Pancreas (tissue), 10 donors: ENCODE measurements around the gene TMEM174. TPM values are rescaled to one million over a fixed set of nuclear protein-coding genes. Genes with fewer than 3 reads are reported as not detected.

Source experiments
- ATAC-seq, 4 donors: fragments of 200-7000 bp; cut with Tn5 transposase; one replicate each; pipeline versions ENCODE4 v1.8.0 to v1.9.1; 2020; ENCODE audit warnings: mild to moderate bottlenecking in 4 of 4, moderate library complexity in 4 of 4
- DNase-seq, 6 donors: peaks; one replicate each; pipeline ENCODE4 v3.0.0-alpha.2; 2020
- FAIRE-seq: peaks from 2 replicates; lab custom pipeline; 2012; peaks lifted over from hg19 to GRCh38; lab: Jason Lieb, UNC
- H3K27ac ChIP-seq, 4 donors: fragments of 200-600 bp; sonication (generic); 1 replicate in 3 of 4; 2 replicates in 1 of 4; pipeline versions ENCODE4 v1.5.0 to v1.8.0; 2020
- H3K27me3 ChIP-seq, 4 donors: fragments of 200-600 bp; one replicate each; pipeline ENCODE4 v1.8.0; 2021
- H3K36me3 ChIP-seq, 3 donors: fragments of 200-600 bp; sonication (generic) in 1 of 3; one replicate each; pipeline versions ENCODE4 v1.5.0 to v1.8.0; 2020 to 2021
- H3K4me1 ChIP-seq, 3 donors: fragments of 200-600 bp; one replicate each; pipeline ENCODE4 v1.8.0; 2021
- H3K4me3 ChIP-seq, 4 donors: fragments of 200-600 bp; sonication (generic) in 2 of 4; one replicate each; pipeline versions ENCODE4 v1.5.0 to v1.8.0; 2020 to 2021
- H3K9me3 ChIP-seq, 4 donors: fragments of 200-600 bp; one replicate each; pipeline ENCODE4 v1.8.0; 2021
- CTCF ChIP-seq, 4 donors: fragments of 200-600 bp; sonication (generic) in 3 of 4; IDR thresholded peaks; one replicate each; pipeline versions ENCODE4 v1.5.0 to v1.8.0; 2021; ENCODE audit warnings: antibody characterized with exemption in 4 of 4
- WGBS, 2 donors: extraction: QIAGEN DNeasy Blood & Tissue Kit; methylation state at CpG; one replicate each; pipeline ENCODE4 v1.1.7; 2013; 5-methylcytosine and 5-hydroxymethylcytosine counted together
- intact Hi-C, 3 donors: fragments of 100-400 bp; cut with DNase I; formaldehyde crosslinking; loops; one replicate each; pipeline versions ENCODE4 v1.11.1 to v1.14.2; 2022
- polyA plus RNA-seq, 2 donors: library from polyadenylated mRNA; stranded (reverse); fragments of 200-250 nt; gene quantifications; one replicate each; pipeline ENCODE4 v1.2.3, GENCODE V29; 2013
- total RNA-seq, 6 donors: library from RNA; stranded (reverse); fragmentation: NEBNext Ultra II Directional in 4 of 6; extraction: Animal tissue kit (Norgen Biotek cat#: 25700) in 4 of 6; gene quantifications; one replicate each; pipeline versions ENCODE4 v1.2.1 to v1.2.4, GENCODE V29; 2021 to 2023
- donor health status: healthy with polysubstance abuse.
- donor health status: DM: no; HTN: no; CAD: no; lungs with moderate emphysema.
- donor health status: DM: no; HTN: no; CAD: no.
- donor health status: control.
- donor health status: control.
- donor health status: Bipolar disorder and iron deficiency.
- donor health status: DM: yes; HTN: yes; CAD: no.
- donor health status: DM: no; HTN: no; CAD: no.
- donor health status: DM: no; HTN: no; CAD: no.
- donor health status: DM: yes; HTN: yes; CAD: no.

Gene TMEM174
- total and polyA plus RNA-seq, 8 donors = not detected

DNA sequence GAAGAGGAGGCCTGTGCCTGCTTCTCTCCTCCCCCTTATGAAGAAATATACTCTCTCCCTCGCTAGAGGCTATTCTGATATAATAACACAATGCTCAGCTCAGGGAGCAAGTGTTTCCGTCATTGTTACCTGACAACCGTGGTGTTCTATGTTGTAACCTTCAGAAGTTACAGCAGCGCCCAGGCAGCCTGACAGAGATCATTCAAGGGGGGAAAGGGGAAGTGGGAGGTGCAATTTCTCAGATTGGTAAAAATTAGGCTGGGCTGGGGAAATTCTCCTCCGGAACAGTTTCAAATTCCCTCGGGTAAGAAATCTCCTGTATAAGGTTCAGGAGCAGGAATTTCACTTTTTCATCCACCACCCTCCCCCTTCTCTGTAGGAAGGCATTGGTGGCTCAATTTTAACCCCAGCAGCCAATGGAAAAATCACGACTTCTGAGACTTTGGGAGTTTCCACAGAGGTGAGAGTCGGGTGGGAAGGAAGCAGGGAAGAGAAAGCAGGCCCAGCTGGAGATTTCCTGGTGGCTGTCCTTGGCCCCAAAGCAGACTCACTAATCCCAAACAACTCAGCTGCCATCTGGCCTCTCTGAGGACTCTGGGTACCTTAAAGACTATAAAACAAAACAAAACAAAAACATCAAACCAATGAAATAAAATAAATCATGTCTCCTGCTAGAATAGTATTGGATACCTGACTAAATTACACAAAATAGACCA lies 1.3 kb downstream of the TMEM174 start:
- ATAC-seq (no peak), DNase-seq (no peak), FAIRE-seq (no peak)
- no peak overlapping the region for H3K27ac ChIP-seq
- 67 to 77% methylated on average over 8 of the region's 8 CpGs for WGBS, 2 donors
- no peak for TF ChIP-seq CTCF (IDR thresholded peaks at IDR 0.05)
- no peaks in the 10 kb centered on the region for H3K36me3 ChIP-seq
- intact Hi-C loops = no loop called here
- H3K9me3 ChIP-seq = no peaks in the 10 kb centered on the region
- H3K27me3 ChIP-seq = no peaks in the 10 kb centered on the region
- H3K4me1 ChIP-seq = no peaks in the 10 kb centered on the region
- no peak overlapping the region for H3K4me3 ChIP-seq

DNA sequence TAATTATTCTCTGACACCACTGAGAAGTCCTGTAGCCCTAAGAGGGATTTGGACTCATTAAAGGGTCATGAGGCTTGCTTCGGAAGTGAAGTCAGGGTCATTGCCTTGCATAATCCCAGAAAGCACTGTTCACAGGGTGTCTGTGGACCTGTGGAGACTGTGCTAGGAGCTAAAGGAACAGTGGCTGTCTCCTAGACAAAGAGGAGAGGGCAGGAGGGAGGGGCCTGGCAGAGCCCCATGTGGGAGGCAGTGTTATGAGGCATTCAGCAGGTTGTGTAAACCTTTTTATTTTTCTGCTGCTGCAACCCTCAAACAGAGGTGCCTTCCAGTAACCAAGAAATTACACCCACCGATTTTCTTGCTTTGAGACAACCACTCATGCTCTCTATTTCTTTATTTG lies 3.3 kb downstream of the TMEM174 start:
- intact Hi-C loops = no loop called here
- no peaks in the 10 kb centered on the region for H3K27me3 ChIP-seq
- 48 to 66% methylated on average over 2 of the region's 2 CpGs for WGBS, 2 donors
- no peak for FAIRE-seq
- H3K27ac ChIP-seq = no peak overlapping the region
- ATAC-seq = peak in 3 of 4 donors; percentile 44 to 63 (median 60)
- TF ChIP-seq CTCF (IDR thresholded peaks at IDR 0.05) = no peak
- H3K9me3 ChIP-seq = no peaks in the 10 kb centered on the region
- H3K4me1 ChIP-seq = no peaks in the 10 kb centered on the region
- H3K4me3 ChIP-seq = no peak overlapping the region
- H3K36me3 ChIP-seq = no peaks in the 10 kb centered on the region
- DNase-seq = peak in 2 of 6 donors; percentile 23 to 38

GRCh38 chr5:73178265-73178664 lies 5.3 kb downstream of the TMEM174 start:
- Histone ChIP-seq H3K4me3 (no peak overlapping the region), H3K27me3 (no peaks in the 10 kb centered on the region), H3K9me3 (no peaks in the 10 kb centered on the region), H3K27ac (no peak overlapping the region), H3K4me1 (peaks cover 0 to 4% (median 0%) of the 10 kb centered on the region in 3 donors), H3K36me3 (no peaks in the 10 kb centered on the region)
- FAIRE-seq = no peak
- 92 to 94% methylated on average over 5 of the region's 5 CpGs for WGBS, 2 donors
- no peak for DNase-seq
- TF ChIP-seq CTCF (IDR thresholded peaks at IDR 0.05) = no peak
- no peak for ATAC-seq
- intact Hi-C loops = no loop called here

DNA sequence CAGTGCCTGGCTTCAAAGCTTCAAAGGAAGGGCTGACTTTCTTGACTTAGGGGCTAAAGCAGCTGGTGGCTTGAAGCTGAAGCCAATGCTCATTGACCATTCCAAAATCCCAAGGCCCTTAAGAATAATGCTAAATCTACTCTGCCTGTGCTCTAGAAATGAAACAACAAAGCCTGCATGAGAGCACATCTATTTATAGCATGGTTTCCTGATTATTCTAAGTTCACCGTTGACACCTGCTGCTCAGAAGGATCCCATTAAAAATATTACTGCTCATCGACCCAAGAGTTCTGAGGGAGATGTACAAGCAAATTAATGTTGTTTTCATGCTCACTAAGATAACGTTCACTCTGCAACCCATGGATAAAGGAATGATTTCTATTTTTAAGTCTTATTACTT lies 6.7 kb downstream of the TMEM174 start:
- TF ChIP-seq CTCF (IDR thresholded peaks at IDR 0.05) = no peak
- peaks cover 0 to 4% (median 0%) of the 10 kb centered on the region in 3 donors for H3K4me1 ChIP-seq
- no peaks in the 10 kb centered on the region for H3K9me3 ChIP-seq
- ATAC-seq (peak in 2 of 4 donors; percentile 34 to 41), FAIRE-seq (no peak), DNase-seq (no peak)
- H3K27me3 ChIP-seq = no peaks in the 10 kb centered on the region
- H3K36me3 ChIP-seq = no peaks in the 10 kb centered on the region
- no peak overlapping the region for H3K4me3 ChIP-seq
- 30% methylated on average over 3 of the region's 3 CpGs for WGBS, 2 donors
- H3K27ac ChIP-seq = no peak overlapping the region
- intact Hi-C loops = no loop called here

DNA sequence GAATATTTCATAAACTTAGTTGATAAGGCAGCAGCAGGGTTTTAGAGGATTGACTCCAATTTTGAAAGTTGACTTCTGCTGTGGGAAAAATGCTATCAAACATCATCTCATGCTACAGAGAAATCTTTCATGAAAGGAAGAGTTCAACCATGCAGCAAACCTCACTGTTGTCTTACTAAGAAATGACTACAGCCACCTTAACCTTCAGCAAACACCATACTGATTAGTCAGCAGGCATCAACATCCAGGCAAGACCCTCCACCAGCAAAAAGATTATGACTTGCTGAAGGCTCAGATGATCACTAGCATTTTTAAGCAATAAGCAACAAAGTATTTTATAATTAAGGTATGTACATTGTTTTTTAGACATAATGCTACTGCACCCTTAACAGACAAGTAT lies 7.6 kb downstream of the TMEM174 start:
- no peak overlapping the region for H3K27ac ChIP-seq
- H3K4me3 ChIP-seq = no peak overlapping the region
- no peaks in the 10 kb centered on the region for H3K36me3 ChIP-seq
- intact Hi-C loops = no loop called here
- ATAC-seq = no peak
- TF ChIP-seq CTCF (IDR thresholded peaks at IDR 0.05) = no peak
- H3K4me1 ChIP-seq = peaks cover 0 to 4% (median 0%) of the 10 kb centered on the region in 3 donors
- no peak for DNase-seq
- H3K27me3 ChIP-seq = no peaks in the 10 kb centered on the region
- H3K9me3 ChIP-seq = no peaks in the 10 kb centered on the region
- FAIRE-seq = no peak
